ENCODE data around the gene LRRC32. TPM values are rescaled to one million over a fixed set of nuclear protein-coding genes. Genes with fewer than 3 reads are reported as not detected.

LRRC32 gene
- total and polyA plus RNA-seq, 2 experiments from 2014 or later, result 0.42 to 0.58 TPM

- TF ChIP-seq ETS1 (IDR thresholded peaks at IDR 0.05), result no peak
- no peak for TF ChIP-seq STAT1 (IDR thresholded peaks at IDR 0.05; ENCODE audit: unreplicated experiment)
- no peak for TF ChIP-seq ZNF114 (CRISPR knock-in tag; IDR thresholded peaks at IDR 0.05)
- no peak for TF ChIP-seq CTCF (conservative IDR thresholded peaks at IDR 0.05; ENCODE audit: low read depth in 2 of 2)
- TF ChIP-seq EZH2 (IDR thresholded peaks at IDR 0.05; ENCODE audit: low read depth, unreplicated experiment), result no peak
- no peak for TF ChIP-seq EZH2phosphoT487 (IDR thresholded peaks at IDR 0.05; ENCODE audit: unreplicated experiment)
- no peak for TF ChIP-seq NANOG (IDR thresholded peaks at IDR 0.05; ENCODE audit: borderline replicate concordance)
These were observed 28.2 kb downstream of the LRRC32 start (continued) for GRCh38 chr11:76642341-76642740.

- H3K9me2 ChIP-seq (ENCODE audit: insufficient read depth), result peaks cover 9% of the 10 kb centered on the region; the same call in 1 of the 2 replicates
- Mint-ChIP-seq H3K27me3 (ENCODE audit: insufficient read depth, low read depth, poor library complexity) (peaks cover 3% of the 10 kb centered on the region), H3K4me1 (peaks cover 12% of the 10 kb centered on the region), H3K36me3 (ENCODE audit: low read depth) (peaks cover under 1% of the 10 kb centered on the region), H3K9me3 (peaks cover 6% of the 10 kb centered on the region), H3K27ac (no peak overlapping the region), H3K4me3 (no peak overlapping the region)
- no peaks in the 10 kb centered on the region for H3K79me2 ChIP-seq (replicated peaks; ENCODE audit: insufficient read depth)
- H2AFZ ChIP-seq, result no peak overlapping the region
- H3F3A ChIP-seq (replicated peaks; ENCODE audit: low read depth), result no peaks in the 10 kb centered on the region
- H4K20me1 ChIP-seq (replicated peaks; ENCODE audit: insufficient read depth), result no peaks in the 10 kb centered on the region
- H3K4me2 ChIP-seq, result no peak overlapping the region
- H3K36me3 ChIP-seq (ENCODE audit: insufficient read depth), result no peaks in the 10 kb centered on the region
- no peak overlapping the region for H3K4me3 ChIP-seq
- H3K27me3 ChIP-seq (ENCODE audit: insufficient read depth), result no peaks in the 10 kb centered on the region
- ATAC-seq, result no peak
- H3K4me1 ChIP-seq (ENCODE audit: insufficient read depth), result no peaks in the 10 kb centered on the region
- no peak for DNase-seq (ENCODE audit: low spot score)
- no peak overlapping the region for H3K27ac ChIP-seq (ENCODE audit: low read depth)
- no peak for TF ChIP-seq ZNF331 (CRISPR knock-in tag; IDR thresholded peaks at IDR 0.05; ENCODE audit: low read depth)
- no peak for TF ChIP-seq STAT1 (IDR thresholded peaks at IDR 0.05; ENCODE audit: unreplicated experiment)
- no peak for TF ChIP-seq ETS1 (IDR thresholded peaks at IDR 0.05)
- no peak for TF ChIP-seq NANOG (IDR thresholded peaks at IDR 0.05; ENCODE audit: borderline replicate concordance)
- TF ChIP-seq, protein P1, sequence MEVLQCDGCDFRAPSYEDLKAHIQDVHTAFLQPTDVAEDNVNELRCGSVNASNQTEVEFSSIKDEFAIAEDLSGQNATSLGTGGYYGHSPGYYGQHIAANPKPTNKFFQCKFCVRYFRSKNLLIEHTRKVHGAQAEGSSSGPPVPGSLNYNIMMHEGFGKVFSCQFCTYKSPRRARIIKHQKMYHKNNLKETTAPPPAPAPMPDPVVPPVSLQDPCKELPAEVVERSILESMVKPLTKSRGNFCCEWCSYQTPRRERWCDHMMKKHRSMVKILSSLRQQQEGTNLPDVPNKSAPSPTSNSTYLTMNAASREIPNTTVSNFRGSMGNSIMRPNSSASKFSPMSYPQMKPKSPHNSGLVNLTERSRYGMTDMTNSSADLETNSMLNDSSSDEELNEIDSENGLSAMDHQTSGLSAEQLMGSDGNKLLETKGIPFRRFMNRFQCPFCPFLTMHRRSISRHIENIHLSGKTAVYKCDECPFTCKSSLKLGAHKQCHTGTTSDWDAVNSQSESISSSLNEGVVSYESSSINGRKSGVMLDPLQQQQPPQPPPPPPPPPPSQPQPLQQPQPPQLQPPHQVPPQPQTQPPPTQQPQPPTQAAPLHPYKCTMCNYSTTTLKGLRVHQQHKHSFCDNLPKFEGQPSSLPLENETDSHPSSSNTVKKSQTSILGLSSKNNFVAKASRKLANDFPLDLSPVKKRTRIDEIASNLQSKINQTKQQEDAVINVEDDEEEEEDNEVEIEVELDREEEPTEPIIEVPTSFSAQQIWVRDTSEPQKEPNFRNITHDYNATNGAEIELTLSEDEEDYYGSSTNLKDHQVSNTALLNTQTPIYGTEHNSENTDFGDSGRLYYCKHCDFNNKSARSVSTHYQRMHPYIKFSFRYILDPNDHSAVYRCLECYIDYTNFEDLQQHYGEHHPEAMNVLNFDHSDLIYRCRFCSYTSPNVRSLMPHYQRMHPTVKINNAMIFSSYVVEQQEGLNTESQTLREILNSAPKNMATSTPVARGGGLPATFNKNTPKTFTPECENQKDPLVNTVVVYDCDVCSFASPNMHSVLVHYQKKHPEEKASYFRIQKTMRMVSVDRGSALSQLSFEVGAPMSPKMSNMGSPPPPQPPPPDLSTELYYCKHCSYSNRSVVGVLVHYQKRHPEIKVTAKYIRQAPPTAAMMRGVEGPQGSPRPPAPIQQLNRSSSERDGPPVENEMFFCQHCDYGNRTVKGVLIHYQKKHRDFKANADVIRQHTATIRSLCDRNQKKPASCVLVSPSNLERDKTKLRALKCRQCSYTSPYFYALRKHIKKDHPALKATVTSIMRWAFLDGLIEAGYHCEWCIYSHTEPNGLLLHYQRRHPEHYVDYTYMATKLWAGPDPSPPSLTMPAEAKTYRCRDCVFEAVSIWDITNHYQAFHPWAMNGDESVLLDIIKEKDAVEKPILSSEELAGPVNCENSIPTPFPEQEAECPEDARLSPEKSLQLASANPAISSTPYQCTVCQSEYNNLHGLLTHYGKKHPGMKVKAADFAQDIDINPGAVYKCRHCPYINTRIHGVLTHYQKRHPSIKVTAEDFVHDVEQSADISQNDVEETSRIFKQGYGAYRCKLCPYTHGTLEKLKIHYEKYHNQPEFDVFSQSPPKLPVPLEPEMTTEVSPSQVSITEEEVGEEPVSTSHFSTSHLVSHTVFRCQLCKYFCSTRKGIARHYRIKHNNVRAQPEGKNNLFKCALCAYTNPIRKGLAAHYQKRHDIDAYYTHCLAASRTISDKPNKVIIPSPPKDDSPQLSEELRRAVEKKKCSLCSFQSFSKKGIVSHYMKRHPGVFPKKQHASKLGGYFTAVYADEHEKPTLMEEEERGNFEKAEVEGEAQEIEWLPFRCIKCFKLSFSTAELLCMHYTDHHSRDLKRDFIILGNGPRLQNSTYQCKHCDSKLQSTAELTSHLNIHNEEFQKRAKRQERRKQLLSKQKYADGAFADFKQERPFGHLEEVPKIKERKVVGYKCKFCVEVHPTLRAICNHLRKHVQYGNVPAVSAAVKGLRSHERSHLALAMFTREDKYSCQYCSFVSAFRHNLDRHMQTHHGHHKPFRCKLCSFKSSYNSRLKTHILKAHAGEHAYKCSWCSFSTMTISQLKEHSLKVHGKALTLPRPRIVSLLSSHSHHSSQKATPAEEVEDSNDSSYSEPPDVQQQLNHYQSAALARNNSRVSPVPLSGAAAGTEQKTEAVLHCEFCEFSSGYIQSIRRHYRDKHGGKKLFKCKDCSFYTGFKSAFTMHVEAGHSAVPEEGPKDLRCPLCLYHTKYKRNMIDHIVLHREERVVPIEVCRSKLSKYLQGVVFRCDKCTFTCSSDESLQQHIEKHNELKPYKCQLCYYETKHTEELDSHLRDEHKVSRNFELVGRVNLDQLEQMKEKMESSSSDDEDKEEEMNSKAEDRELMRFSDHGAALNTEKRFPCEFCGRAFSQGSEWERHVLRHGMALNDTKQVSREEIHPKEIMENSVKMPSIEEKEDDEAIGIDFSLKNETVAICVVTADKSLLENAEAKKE (CRISPR knock-in tag; IDR thresholded peaks at IDR 0.05), result no peak
- TF ChIP-seq CTCF (conservative IDR thresholded peaks at IDR 0.05; ENCODE audit: low read depth in 2 of 2), result no peak
- no peak for TF ChIP-seq EZH2 (IDR thresholded peaks at IDR 0.05; ENCODE audit: low read depth, unreplicated experiment)
These were observed 28.6 kb downstream of the LRRC32 start for GRCh38 chr11:76641905-76642304.
